Measurements from ENCODE around the gene ADCY7. TPM values are rescaled to one million over a fixed set of nuclear protein-coding genes. Genes with fewer than 3 reads are reported as not detected.

ADCY7 gene
- total RNA-seq, 1 experiment from 2014 or later = 39.3 TPM

- H3K4me2 ChIP-seq = no peak overlapping the region
- CTCF ChIA-PET = no interaction called here
- POLR2A ChIA-PET (ENCODE audit: unreplicated experiment) = no interaction called here
- H3K9me3 ChIP-seq (ENCODE audit: insufficient read depth, low read depth) = no peaks in the 10 kb centered on the region
- intact Hi-C loops (cut with micrococcal nuclease; ENCODE audit: unreplicated experiment) = no loop called here
- H3K27ac ChIP-seq = no peak overlapping the region
- H2AFZ ChIP-seq = no peak overlapping the region
- no peaks in the 10 kb centered on the region for H3K36me3 ChIP-seq (ENCODE audit: low read depth)
- H3K9me2 ChIP-seq (ENCODE audit: insufficient read depth) = no peaks in the 10 kb centered on the region
- no peak overlapping the region for H3K4me3 ChIP-seq
- peaks cover 3% of the 10 kb centered on the region; the same call in 1 of the 2 replicates for H4K20me1 ChIP-seq (ENCODE audit: insufficient read depth)
- DNase-seq = no peak
- TF ChIP-seq EZH2 (IDR thresholded peaks at IDR 0.05; ENCODE audit: low read depth) = no peak
- TF ChIP-seq, protein P1, sequence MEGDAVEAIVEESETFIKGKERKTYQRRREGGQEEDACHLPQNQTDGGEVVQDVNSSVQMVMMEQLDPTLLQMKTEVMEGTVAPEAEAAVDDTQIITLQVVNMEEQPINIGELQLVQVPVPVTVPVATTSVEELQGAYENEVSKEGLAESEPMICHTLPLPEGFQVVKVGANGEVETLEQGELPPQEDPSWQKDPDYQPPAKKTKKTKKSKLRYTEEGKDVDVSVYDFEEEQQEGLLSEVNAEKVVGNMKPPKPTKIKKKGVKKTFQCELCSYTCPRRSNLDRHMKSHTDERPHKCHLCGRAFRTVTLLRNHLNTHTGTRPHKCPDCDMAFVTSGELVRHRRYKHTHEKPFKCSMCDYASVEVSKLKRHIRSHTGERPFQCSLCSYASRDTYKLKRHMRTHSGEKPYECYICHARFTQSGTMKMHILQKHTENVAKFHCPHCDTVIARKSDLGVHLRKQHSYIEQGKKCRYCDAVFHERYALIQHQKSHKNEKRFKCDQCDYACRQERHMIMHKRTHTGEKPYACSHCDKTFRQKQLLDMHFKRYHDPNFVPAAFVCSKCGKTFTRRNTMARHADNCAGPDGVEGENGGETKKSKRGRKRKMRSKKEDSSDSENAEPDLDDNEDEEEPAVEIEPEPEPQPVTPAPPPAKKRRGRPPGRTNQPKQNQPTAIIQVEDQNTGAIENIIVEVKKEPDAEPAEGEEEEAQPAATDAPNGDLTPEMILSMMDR (conservative IDR thresholded peaks at IDR 0.05) = no peak
- BruUV-seq (replicated peaks) = no TSS peak
- H3K27me3 ChIP-seq (ENCODE audit: insufficient read depth, low read depth) = no peaks in the 10 kb centered on the region
- H3K79me2 ChIP-seq (ENCODE audit: low read depth) = no peaks in the 10 kb centered on the region
- peaks cover 11% of the 10 kb centered on the region for H3K4me1 ChIP-seq (replicated peaks; ENCODE audit: insufficient read depth)
- H3F3A ChIP-seq (ENCODE audit: insufficient read depth, low read depth) = peaks cover 10% of the 10 kb centered on the region; the same call in 1 of the 2 replicates
Measured at GRCh38 chr16:50275098-50275415, 8.7 kb downstream of the ADCY7 start.

DNA sequence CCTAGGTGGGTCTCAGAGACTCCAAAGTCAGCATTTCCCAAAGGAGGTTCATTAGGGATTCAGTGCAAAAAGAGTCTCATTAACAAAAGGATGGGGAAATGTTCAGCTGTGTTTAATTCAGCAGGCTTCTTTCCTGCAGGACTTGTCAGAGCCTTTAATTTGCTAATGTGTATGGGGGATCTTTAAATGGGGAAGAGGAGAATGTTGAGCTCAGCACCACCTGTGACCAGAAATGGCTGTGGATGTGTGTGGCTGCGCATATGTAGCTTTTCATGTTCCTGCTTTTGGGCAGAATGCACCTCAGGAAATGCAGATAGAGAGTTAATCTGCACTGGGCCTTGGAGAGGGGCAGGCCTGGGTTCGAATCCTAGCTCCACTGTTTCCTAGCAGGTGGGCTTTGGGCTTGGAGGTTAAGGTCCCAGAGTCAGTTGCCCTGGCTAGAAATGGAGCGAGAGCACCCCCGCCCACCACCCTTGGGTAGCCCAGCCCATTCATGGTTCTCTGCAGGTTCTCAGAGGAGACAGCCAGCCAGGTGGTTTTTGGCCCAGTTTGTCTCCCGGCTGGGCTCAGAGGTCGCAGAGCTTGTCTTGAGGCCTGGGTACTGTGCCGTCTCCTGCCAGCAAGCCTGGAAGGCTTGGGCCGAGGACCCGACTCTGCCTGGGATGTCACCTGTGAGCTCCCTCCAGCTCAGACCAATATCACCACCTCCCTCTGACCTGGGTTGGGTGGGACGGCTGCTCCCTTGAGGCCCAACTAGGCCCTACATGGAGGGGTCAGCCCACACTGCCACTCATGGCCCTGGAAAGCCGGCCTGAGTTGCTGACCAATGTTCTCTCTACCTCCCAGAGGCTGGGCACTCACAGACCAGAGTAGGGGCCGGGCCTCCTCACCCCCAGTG lies 9.3 kb downstream of the ADCY7 start:
- no peaks in the 10 kb centered on the region for H3K9me2 ChIP-seq (ENCODE audit: insufficient read depth)
- no peak overlapping the region for H3K4me2 ChIP-seq
- H3K36me3 ChIP-seq (ENCODE audit: low read depth) = no peaks in the 10 kb centered on the region
- no TSS peak for BruUV-seq (replicated peaks)
- TF ChIP-seq, protein P1 (conservative IDR thresholded peaks at IDR 0.05) = no peak
- intact Hi-C loops (cut with micrococcal nuclease; ENCODE audit: unreplicated experiment) = no loop called here
- H3K27me3 ChIP-seq (ENCODE audit: insufficient read depth, low read depth) = no peaks in the 10 kb centered on the region
- H2AFZ ChIP-seq = no peak overlapping the region
- no peak overlapping the region for H3K4me3 ChIP-seq
- CTCF ChIA-PET = no interaction called here
- no peak overlapping the region for H3K27ac ChIP-seq
- H3K4me1 ChIP-seq (replicated peaks; ENCODE audit: insufficient read depth) = peaks cover 11% of the 10 kb centered on the region
- peaks cover 3% of the 10 kb centered on the region; the same call in 1 of the 2 replicates for H4K20me1 ChIP-seq (ENCODE audit: insufficient read depth)
- POLR2A ChIA-PET (ENCODE audit: unreplicated experiment) = no interaction called here
- H3K9me3 ChIP-seq (ENCODE audit: insufficient read depth, low read depth) = no peaks in the 10 kb centered on the region
- peaks cover 10% of the 10 kb centered on the region; the same call in 1 of the 2 replicates for H3F3A ChIP-seq (ENCODE audit: insufficient read depth, low read depth)
- H3K79me2 ChIP-seq (ENCODE audit: low read depth) = no peaks in the 10 kb centered on the region
- DNase-seq = no peak

GRCh38 chr16:50276326-50276640 lies 9.9 kb downstream of the ADCY7 start:
- H3K9me2 ChIP-seq (ENCODE audit: insufficient read depth) = no peaks in the 10 kb centered on the region
- H3K79me2 ChIP-seq (ENCODE audit: low read depth) = no peaks in the 10 kb centered on the region
- H3K4me2 ChIP-seq = no peak overlapping the region
- H3K27me3 ChIP-seq (ENCODE audit: insufficient read depth, low read depth) = no peaks in the 10 kb centered on the region
- H3F3A ChIP-seq (ENCODE audit: insufficient read depth, low read depth) = peaks cover 10% of the 10 kb centered on the region; the same call in 1 of the 2 replicates
- H3K27ac ChIP-seq = no peak overlapping the region
- no peak for TF ChIP-seq EZH2 (IDR thresholded peaks at IDR 0.05; ENCODE audit: low read depth)
- TF ChIP-seq, protein P1 (conservative IDR thresholded peaks at IDR 0.05) = no peak
- intact Hi-C loops (cut with micrococcal nuclease; ENCODE audit: unreplicated experiment) = no loop called here
- H4K20me1 ChIP-seq (ENCODE audit: insufficient read depth) = peaks cover 3% of the 10 kb centered on the region; the same call in 1 of the 2 replicates
- CTCF ChIA-PET = no interaction called here
- POLR2A ChIA-PET (ENCODE audit: unreplicated experiment) = no interaction called here
- H3K4me1 ChIP-seq (replicated peaks; ENCODE audit: insufficient read depth) = peaks cover 11% of the 10 kb centered on the region
- H3K9me3 ChIP-seq (ENCODE audit: insufficient read depth, low read depth) = no peaks in the 10 kb centered on the region
- no peak overlapping the region for H2AFZ ChIP-seq
- H3K36me3 ChIP-seq (ENCODE audit: low read depth) = no peaks in the 10 kb centered on the region
- no peak for DNase-seq
- no TSS peak for BruUV-seq (replicated peaks)
- H3K4me3 ChIP-seq = no peak overlapping the region
